ENCODE measurements around the gene GRM7. TPM values are rescaled to one million over a fixed set of nuclear protein-coding genes. Genes with fewer than 3 reads are reported as not detected.

GRM7 gene
- total and polyA plus RNA-seq, 2 of the 4 experiments (the other 2 are of a cell fraction), result not detected

DNA sequence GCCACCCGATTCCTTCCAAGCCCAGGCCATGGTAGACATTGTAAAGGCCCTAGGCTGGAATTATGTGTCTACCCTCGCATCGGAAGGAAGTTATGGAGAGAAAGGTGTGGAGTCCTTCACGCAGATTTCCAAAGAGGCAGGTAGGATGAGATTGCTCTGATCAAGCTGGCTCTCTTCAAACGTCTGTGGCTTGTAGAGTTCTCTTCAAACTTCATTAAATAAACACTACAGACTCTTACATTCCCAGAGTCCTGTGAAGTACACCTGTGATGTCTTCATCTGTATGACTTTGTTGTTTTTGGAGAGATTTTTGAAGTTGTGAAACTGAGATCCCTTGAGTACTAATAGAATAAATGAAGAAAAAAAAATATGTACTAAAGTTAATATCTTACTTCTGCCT, 285.6 kb downstream of the GRM7 start:
- H3K4me3 ChIP-seq (ENCODE audit: insufficient read depth, low read depth, low read length), result no peak overlapping the region
- H3K18ac ChIP-seq (ENCODE audit: low read depth, low read length), result no peak overlapping the region
- no peak overlapping the region for H3K9ac ChIP-seq (ENCODE audit: low read depth, low read length)
- no peak overlapping the region for H4K8ac ChIP-seq (ENCODE audit: low read depth in 2 of 2, low read length in 2 of 2)
- no peak overlapping the region for H3K23ac ChIP-seq (ENCODE audit: low read depth, low read length)
- H2AK5ac ChIP-seq (ENCODE audit: low read depth, low read length), result no peak overlapping the region
- DNase-seq (no peak), ATAC-seq (ENCODE audit: low read depth) (no peak)
- H4K91ac ChIP-seq (ENCODE audit: insufficient read depth, low read depth, low read length), result no peak overlapping the region
- POLR2A ChIA-PET (ENCODE audit: unreplicated experiment), result no interaction called here
- in situ Hi-C loops (cut with MboI; ENCODE audit: low sequenced_read_pairs), result no loop called here
- WGBS, 2 experiments (ENCODE audit: extremely low coverage in 2 of 2, insufficient read length in 1 of 2), result no CpG with 5 or more reads among the region's 5 CpGs
- H3K56ac ChIP-seq (ENCODE audit: extremely low read depth, insufficient read depth, low read length), result no peak overlapping the region
- dilution Hi-C loops (cut with HindIII; ENCODE audit: low sequenced_read_pairs, unreplicated experiment), result no loop called here
- no peak overlapping the region for H2AFZ ChIP-seq (replicated peaks; ENCODE audit: low read length, poor library complexity)
- no peaks in the 10 kb centered on the region for H3K36me3 ChIP-seq (ENCODE audit: control insufficient read depth, insufficient read depth, low read length)
- H4K20me1 ChIP-seq (ENCODE audit: insufficient read depth, low read length), result no peaks in the 10 kb centered on the region
- CTCF ChIA-PET, result no interaction called here
- H2BK120ac ChIP-seq (ENCODE audit: low read depth, low read length), result no peak overlapping the region
- intact Hi-C loops (cut with micrococcal nuclease), result no loop called here
- no peaks in the 10 kb centered on the region for H3K4me1 ChIP-seq (ENCODE audit: control insufficient read depth, insufficient read depth, low read length)
- H2BK20ac ChIP-seq (ENCODE audit: low read depth, low read length), result no peak overlapping the region
- H4K5ac ChIP-seq (ENCODE audit: low read depth, low read length), result no peak overlapping the region
- H3K9me1 ChIP-seq (ENCODE audit: insufficient read depth, low read length), result no peaks in the 10 kb centered on the region
- no peak overlapping the region for H2BK15ac ChIP-seq (ENCODE audit: low read depth, low read length)
- no peak overlapping the region for H2BK5ac ChIP-seq (ENCODE audit: low read depth, low read length, poor library complexity, severe bottlenecking)
- no peak overlapping the region for H3K4ac ChIP-seq (ENCODE audit: low read depth, low read length)
- BruUV-seq (replicated peaks), result no TSS peak
- H3K27ac ChIP-seq (ENCODE audit: insufficient read depth, low read length), result no peak overlapping the region
- no peaks in the 10 kb centered on the region for H3K27me3 ChIP-seq (ENCODE audit: control insufficient read depth, insufficient read depth, low read length)
- TF ChIP-seq MXI1 (IDR thresholded peaks at IDR 0.05; ENCODE audit: borderline replicate concordance, low read depth, low read length) (no peak), FOS (IDR thresholded peaks at IDR 0.05; ENCODE audit: low read depth, low read length) (no peak), MAZ (IDR thresholded peaks at IDR 0.05; ENCODE audit: borderline replicate concordance, low read depth, low read length) (no peak), CEBPB (IDR thresholded peaks at IDR 0.05; ENCODE audit: low read depth, low read length) (no peak), POLR2A (IDR thresholded peaks at IDR 0.05; ENCODE audit: low read depth, low read length) (no peak), NFE2L2 (IDR thresholded peaks at IDR 0.05; ENCODE audit: low read depth, low read length) (no peak), CTCF (conservative IDR thresholded peaks at IDR 0.05; ENCODE audit: low read depth, low read length) (no peak), MAFK (IDR thresholded peaks at IDR 0.05; ENCODE audit: low read depth, low read length) (no peak), BHLHE40 (IDR thresholded peaks at IDR 0.05; ENCODE audit: low read depth, low read length) (no peak), SMC3 (IDR thresholded peaks at IDR 0.05; ENCODE audit: low read depth, low read length) (no peak)
- TF ChIP-seq, protein P1, sequence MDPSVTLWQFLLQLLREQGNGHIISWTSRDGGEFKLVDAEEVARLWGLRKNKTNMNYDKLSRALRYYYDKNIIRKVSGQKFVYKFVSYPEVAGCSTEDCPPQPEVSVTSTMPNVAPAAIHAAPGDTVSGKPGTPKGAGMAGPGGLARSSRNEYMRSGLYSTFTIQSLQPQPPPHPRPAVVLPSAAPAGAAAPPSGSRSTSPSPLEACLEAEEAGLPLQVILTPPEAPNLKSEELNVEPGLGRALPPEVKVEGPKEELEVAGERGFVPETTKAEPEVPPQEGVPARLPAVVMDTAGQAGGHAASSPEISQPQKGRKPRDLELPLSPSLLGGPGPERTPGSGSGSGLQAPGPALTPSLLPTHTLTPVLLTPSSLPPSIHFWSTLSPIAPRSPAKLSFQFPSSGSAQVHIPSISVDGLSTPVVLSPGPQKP (IDR thresholded peaks at IDR 0.05; ENCODE audit: borderline replicate concordance, low read depth, low read length), result no peak
- H2AK9ac ChIP-seq (replicated peaks; ENCODE audit: low read depth, low read length, poor library complexity), result no peak overlapping the region
- H3K79me1 ChIP-seq (ENCODE audit: low read depth in 1 of 2, low read length in 2 of 2), result no peaks in the 10 kb centered on the region
- no peak overlapping the region for H3K4me2 ChIP-seq (ENCODE audit: low read depth, low read length)
- peaks cover 10% of the 10 kb centered on the region for H3K9me3 ChIP-seq (ENCODE audit: control insufficient read depth, insufficient read depth, low read length)
- no peak overlapping the region for H3K14ac ChIP-seq (replicated peaks; ENCODE audit: low read depth, low read length)

Data from IMR-90 (cell line).